K562 (cell line): ENCODE measurements around the gene TNFAIP8L2. TPM values are rescaled to one million over a fixed set of nuclear protein-coding genes. Genes with fewer than 3 reads are reported as not detected.
"Not testable (repeated sequence)": the region's sequence is repeated elsewhere in the genome, so short reads cannot be mapped to it uniquely, and the experiment has no call there.

Experiments used
- ATAC-seq: fragments of 200-7000 bp; cut with Tn5 transposase; 3 replicates; pipeline ENCODE4 v1.9.1; 2020; ENCODE audit warnings: moderate library complexity
- BruUV-seq: library from RNA; stranded (reverse); fragments of 400-500 nt; replicated peaks from 2 replicates; lab custom pipeline; 2021; lab: Mats Ljungman, UMichigan
- CTCF ChIA-PET: fragments of 300-600 bp; formaldehyde crosslinking; extraction: SDS; loops from one replicate; lab custom pipeline; 2021; ENCODE audit warnings: low intra/inter-chr PET ratio; lab: Yijun Ruan, JAX
- POLR2A ChIA-PET: fragments of 300-600, 350-650 bp; sonication (Branson Sonifier 250); formaldehyde crosslinking; extraction: SDS; loops from one replicate; lab custom pipeline; 2021; ENCODE audit warnings: antibody characterized with exemption, inconsistent platforms; lab: Yijun Ruan, JAX
- DNase-seq, 4 experiments: peaks; one replicate each; pipeline versions ENCODE4 v3.0.0 to v3.0.0-alpha.2; 2011 to 2018; ENCODE audit warnings: low spot score in 3 of 4, mixed read lengths in 3 of 4; ENCODE audit errors: extremely low read depth in 1 of 4
- FAIRE-seq: peaks from 2 replicates; lab custom pipeline; 2011; peaks lifted over from hg19 to GRCh38; lab: Jason Lieb, UNC
- H2AFZ ChIP-seq: 2 replicates; pipeline ENCODE4 v1.6.0; 2011; ENCODE audit warnings: low read depth, low read length, control low read depth, inconsistent platforms
- H3K27ac ChIP-seq: fragments of 200-600 bp; 3 replicates; pipeline ENCODE4 v1.8.0; 2011; ENCODE audit warnings: low read depth, mild to moderate bottlenecking, control low read depth, inconsistent platforms, low read length, moderate library complexity, mixed read lengths; ENCODE audit errors: extremely low read depth
- H3K27me3 ChIP-seq, 2 experiments: fragments of 300-600 bp in 1 of 2; 2 replicates in 1 of 2; 3 replicates in 1 of 2; pipeline versions ENCODE4 v1.6.0 to v1.8.0; 2011; ENCODE audit warnings: inconsistent platforms in 2 of 2, low read length in 2 of 2, mild to moderate bottlenecking in 1 of 2, mixed read lengths in 1 of 2, moderate library complexity in 1 of 2; ENCODE audit not compliant: control insufficient read depth in 2 of 2, insufficient read depth in 2 of 2
- H3K36me3 ChIP-seq: fragments of 300-600 bp; 3 replicates; pipeline ENCODE4 v1.8.0; 2011; ENCODE audit warnings: mild to moderate bottlenecking, low read length, inconsistent platforms; ENCODE audit not compliant: control insufficient read depth, insufficient read depth
- H3K4me1 ChIP-seq, 2 experiments: fragments of 200-600 bp in 1 of 2; replicated peaks in 1 of 2; 2 replicates in 1 of 2; 3 replicates in 1 of 2; pipeline versions ENCODE4 v1.5.1 to v1.8.0; 2011; ENCODE audit warnings: inconsistent platforms in 2 of 2, low read length in 2 of 2, mild to moderate bottlenecking in 1 of 2, mixed read lengths in 1 of 2, moderate library complexity in 1 of 2; ENCODE audit not compliant: control insufficient read depth in 2 of 2, insufficient read depth in 2 of 2
- H3K4me2 ChIP-seq: 2 replicates; pipeline ENCODE4 v1.6.1; 2011; ENCODE audit warnings: low read length, control low read depth, inconsistent platforms, mixed read lengths; ENCODE audit not compliant: insufficient read depth
- H3K4me3 ChIP-seq: fragments of 200-600 bp; sonication (generic), shearing (Covaris generic); 2 replicates; pipeline ENCODE4 v1.5.1; 2016; ENCODE audit warnings: control low read depth, inconsistent platforms
- H3K79me2 ChIP-seq: fragments of 200-600 bp; 3 replicates; pipeline ENCODE4 v1.8.0; 2011; ENCODE audit warnings: low read length, inconsistent platforms; ENCODE audit not compliant: control insufficient read depth, insufficient read depth
- H3K9ac ChIP-seq, 2 experiments: 2 replicates each; pipeline versions ENCODE4 v1.6.0 to v1.6.1; 2011; ENCODE audit warnings: low read depth in 2 of 2, low read length in 2 of 2, control low read depth in 1 of 2, inconsistent platforms in 1 of 2, mild to moderate bottlenecking in 1 of 2, mixed read lengths in 1 of 2; ENCODE audit not compliant: insufficient read depth in 1 of 2
- H3K9me1 ChIP-seq: one replicate; pipeline ENCODE4 v1.6.0; 2011; ENCODE audit warnings: inconsistent platforms, mild to moderate bottlenecking, low read length, moderate library complexity; ENCODE audit not compliant: control insufficient read depth, insufficient read depth
- H3K9me3 ChIP-seq: replicated peaks from 2 replicates; pipeline ENCODE4 v1.5.1; 2011; ENCODE audit warnings: low read depth, low read length, inconsistent platforms; ENCODE audit not compliant: control insufficient read depth, insufficient read depth
- H4K20me1 ChIP-seq: replicated peaks from 2 replicates; pipeline ENCODE4 v1.6.1; 2011; ENCODE audit warnings: low read length, inconsistent platforms, mixed read lengths; ENCODE audit not compliant: control insufficient read depth, insufficient read depth
- EGR1 ChIP-seq: fragments of 450-650 bp; conservative IDR thresholded peaks from 2 replicates; pipeline ENCODE4 v1.6.1; 2017; ENCODE audit warnings: mild to moderate bottlenecking
- WGBS: fragments of 100-300 bp; shearing (Covaris generic); methylation state at CpG from one replicate; pipeline ENCODE4 v1.1.6; 2016; ENCODE audit warnings: low coverage, mixed read lengths; ENCODE audit not compliant: insufficient coverage; ENCODE audit errors: missing lambda C conversion rate; 5-methylcytosine and 5-hydroxymethylcytosine counted together
- in situ Hi-C: fragments of 300-500 bp; cut with MboI; formaldehyde crosslinking; loops from 4 replicates; pipeline ENCODE4 v1.15.0; 2018; ENCODE audit warnings: inconsistent platforms, mixed read lengths
- intact Hi-C: fragments of 100-400 bp; cut with micrococcal nuclease; formaldehyde crosslinking; loops from 2 replicates; pipeline ENCODE4 v1.14.2; 2022
- polyA plus RNA-seq, 8 experiments: library from polyadenylated mRNA; depleted of rRNA in 4 of 8; stranded (reverse) in 5 of 8; unstranded in 3 of 8; fragments of >200 nt; fragmentation: Nextera tagmentation in 2 of 8; fragmentation: Illumina TruSeq in 1 of 8; extraction: Ambion mirVana in 2 of 8; extraction: Trizol in 1 of 8; gene quantifications; 2 replicates each; pipeline versions ENCODE4 v1.2.1 to v1.2.3, GENCODE V29; 2011 to 2014; ENCODE audit warnings: inconsistent platforms in 1 of 8, missing spikeins in 1 of 8
- total RNA-seq, 7 experiments: library from RNA; depleted of rRNA in 6 of 7; stranded (reverse); fragments of >200 nt in 6 of 7; fragmentation: Illumina TruSeq in 2 of 7; extraction: Trizol in 2 of 7; gene quantifications; 2 replicates each; pipeline versions ENCODE4 v1.2.1 to v1.2.3, GENCODE V29; 2011 to 2021; ENCODE audit warnings: low replicate concordance in 1 of 7
- TF ChIP-seq, protein P1 (sequence below): fragments of 450-650 bp; IDR thresholded peaks from 2 replicates; pipeline ENCODE4 v1.6.1; 2018; ENCODE audit not compliant: partially characterized antibody

The TNFAIP8L2 gene
- total and polyA plus RNA-seq, 9 of the 15 experiments (the other 6 are each of a cell fraction or from before 2014, with no cell fraction given), result 0.05 to 1.7 (median 0.52) TPM

GRCh38 chr1:151194894-151195594 is 38.6 kb downstream of the TNFAIP8L2 start:
- H3K9me3 ChIP-seq, ATAC-seq, H3K27ac ChIP-seq, H3K4me3 ChIP-seq, H3K9ac ChIP-seq, H3K9me1 ChIP-seq, DNase-seq, H4K20me1 ChIP-seq, H2AFZ ChIP-seq, H3K27me3 ChIP-seq, in situ Hi-C loops, H3K36me3 ChIP-seq, FAIRE-seq, BruUV-seq, H3K4me2 ChIP-seq: not testable (repeated sequence)
- intact Hi-C loops, result loop anchor here (5.0 to 10.0 kb wide), 2 partner anchors 190 to 542 kb away; no protein-coding TSS in a partner anchor
- POLR2A ChIA-PET, result interaction anchor here (0.7 kb wide), 1 partner anchor 594 kb away, joined by 3 read pairs; no protein-coding TSS in a partner anchor
- Histone ChIP-seq H3K4me1 (peaks cover 14 to 19% of the 10 kb centered on the region in 2 experiments; a peak in 4 of 5 replicates), H3K79me2 (peaks cover 16% of the 10 kb centered on the region)
- CTCF ChIA-PET, result interaction anchor here (1.7 kb wide), 1 partner anchor 57 kb away, joined by 8 read pairs; no protein-coding TSS in a partner anchor
- WGBS, result 79% methylated on average over 17 of the region's 17 CpGs
- TF ChIP-seq, protein P1, sequence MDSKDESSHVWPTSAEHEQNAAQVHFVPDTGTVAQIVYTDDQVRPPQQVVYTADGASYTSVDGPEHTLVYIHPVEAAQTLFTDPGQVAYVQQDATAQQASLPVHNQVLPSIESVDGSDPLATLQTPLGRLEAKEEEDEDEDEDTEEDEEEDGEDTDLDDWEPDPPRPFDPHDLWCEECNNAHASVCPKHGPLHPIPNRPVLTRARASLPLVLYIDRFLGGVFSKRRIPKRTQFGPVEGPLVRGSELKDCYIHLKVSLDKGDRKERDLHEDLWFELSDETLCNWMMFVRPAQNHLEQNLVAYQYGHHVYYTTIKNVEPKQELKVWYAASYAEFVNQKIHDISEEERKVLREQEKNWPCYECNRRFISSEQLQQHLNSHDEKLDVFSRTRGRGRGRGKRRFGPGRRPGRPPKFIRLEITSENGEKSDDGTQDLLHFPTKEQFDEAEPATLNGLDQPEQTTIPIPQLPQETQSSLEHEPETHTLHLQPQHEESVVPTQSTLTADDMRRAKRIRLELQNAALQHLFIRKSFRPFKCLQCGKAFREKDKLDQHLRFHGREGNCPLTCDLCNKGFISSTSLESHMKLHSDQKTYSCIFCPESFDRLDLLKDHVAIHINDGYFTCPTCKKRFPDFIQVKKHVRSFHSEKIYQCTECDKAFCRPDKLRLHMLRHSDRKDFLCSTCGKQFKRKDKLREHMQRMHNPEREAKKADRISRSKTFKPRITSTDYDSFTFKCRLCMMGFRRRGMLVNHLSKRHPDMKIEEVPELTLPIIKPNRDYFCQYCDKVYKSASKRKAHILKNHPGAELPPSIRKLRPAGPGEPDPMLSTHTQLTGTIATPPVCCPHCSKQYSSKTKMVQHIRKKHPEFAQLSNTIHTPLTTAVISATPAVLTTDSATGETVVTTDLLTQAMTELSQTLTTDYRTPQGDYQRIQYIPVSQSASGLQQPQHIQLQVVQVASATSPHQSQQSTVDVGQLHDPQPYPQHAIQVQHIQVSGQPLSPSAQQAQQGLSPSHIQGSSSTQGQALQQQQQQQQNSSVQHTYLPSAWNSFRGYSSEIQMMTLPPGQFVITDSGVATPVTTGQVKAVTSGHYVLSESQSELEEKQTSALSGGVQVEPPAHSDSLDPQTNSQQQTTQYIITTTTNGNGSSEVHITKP, result peak; percentile 52
- peak; percentile 56 for TF ChIP-seq EGR1
